HCT116 (cell line): ENCODE data around the gene CENPS. TPM values are rescaled to one million over a fixed set of nuclear protein-coding genes. Genes with fewer than 3 reads are reported as not detected.

Source experiments
- ATAC-seq: fragments of 200-7000 bp; cut with Tn5 transposase; 2 replicates; pipeline ENCODE4 v1.9.1; 2020; ENCODE audit warnings: mild to moderate bottlenecking, moderate library complexity
- BruUV-seq: library from RNA; stranded (reverse); fragments of 400-500 nt; replicated peaks from 2 replicates; lab custom pipeline; 2021; lab: Mats Ljungman, UMichigan
- CTCF ChIA-PET: fragments of 300-600 bp; sonication (Branson Sonifier 250); formaldehyde crosslinking; loops from one replicate; lab custom pipeline; 2021; ENCODE audit warnings: antibody characterized with exemption; lab: Charles Lee
- POLR2A ChIA-PET: fragments of 300-600, 350-600 bp; sonication (Branson Sonifier 250); formaldehyde crosslinking; loops from one replicate; lab custom pipeline; 2021; ENCODE audit warnings: antibody characterized with exemption; lab: Charles Lee
- RAD21 ChIA-PET, 2 experiments: fragments of 300-600 bp; sonication (Branson Sonifier 250); formaldehyde crosslinking; loops; one replicate each; lab custom pipeline; 2023; ENCODE audit warnings: low total read pairs in 2 of 2; ENCODE audit not compliant: uncharacterized antibody in 2 of 2, unreplicated experiment in 2 of 2, low non-redundant PET in 1 of 2; lab: Charles Lee
- DNase-seq: peaks from one replicate; pipeline ENCODE4 v3.0.0-alpha.2; 2010; ENCODE audit warnings: low read depth, low spot score
- H2AFZ ChIP-seq: fragments of 200-600 bp; shearing (Covaris generic), sonication (generic); 2 replicates; pipeline ENCODE4 v1.6.1; 2017; ENCODE audit warnings: low read depth, mixed run types, mixed read lengths, antibody characterized with exemption, low read length; ENCODE audit not compliant: poor library complexity, severe bottlenecking
- H3K27ac ChIP-seq: 2 replicates; pipeline ENCODE4 v1.5.1; 2012; ENCODE audit warnings: low read depth, low read length
- H3K27me3 ChIP-seq: fragments of 200-600 bp; sonication (generic); 2 replicates; pipeline ENCODE4 v1.6.1; 2016; ENCODE audit warnings: mixed run types, low read length, mixed read lengths; ENCODE audit not compliant: insufficient read depth
- H3K36me3 ChIP-seq, 2 experiments: fragments of 200-500 bp in 1 of 2; fragments of 200-600 bp in 1 of 2; sonication (Bioruptor generic) in 1 of 2; sonication (generic) in 1 of 2; 2 replicates each; pipeline versions ENCODE4 v1.5.1 to v1.6.1; 2014 to 2016; ENCODE audit warnings: low read length in 2 of 2, inconsistent platforms in 1 of 2, mixed read lengths in 1 of 2, mixed run types in 1 of 2; ENCODE audit not compliant: insufficient read depth in 2 of 2, control insufficient read depth in 1 of 2
- H3K4me1 ChIP-seq, 2 experiments: fragments of 200-600 bp in 1 of 2; sonication (generic) in 1 of 2; 2 replicates each; pipeline versions ENCODE4 v1.5.1 to v1.6.1; 2012 to 2017; ENCODE audit warnings: low read length in 2 of 2, inconsistent platforms in 1 of 2, mild to moderate bottlenecking in 1 of 2, mixed read lengths in 1 of 2, mixed run types in 1 of 2, moderate library complexity in 1 of 2; ENCODE audit not compliant: insufficient read depth in 2 of 2, control insufficient read depth in 1 of 2
- H3K4me2 ChIP-seq: fragments of 200-600 bp; sonication (generic); 2 replicates; pipeline ENCODE4 v1.6.1; 2017; ENCODE audit warnings: mixed run types, low read length, mixed read lengths
- H3K4me3 ChIP-seq, 2 experiments: fragments of 200-600 bp in 1 of 2; sonication (generic) in 1 of 2; replicated peaks in 1 of 2; 2 replicates each; pipeline ENCODE4 v1.5.1; 2011 to 2016; ENCODE audit warnings: low read length in 2 of 2, control low read depth in 1 of 2, low read depth in 1 of 2, mild to moderate bottlenecking in 1 of 2, mixed read lengths in 1 of 2, mixed run types in 1 of 2
- H3K79me2 ChIP-seq: fragments of 200-600 bp; sonication (generic); 2 replicates; pipeline ENCODE4 v1.6.1; 2017; ENCODE audit warnings: mild to moderate bottlenecking, mixed run types, low read length, moderate library complexity, mixed read lengths; ENCODE audit not compliant: insufficient read depth
- H3K9ac ChIP-seq: fragments of 200-600 bp; sonication (generic); 2 replicates; pipeline ENCODE4 v1.6.1; 2016; ENCODE audit warnings: low read length, mixed read lengths
- H3K9me2 ChIP-seq: fragments of 200-600 bp; sonication (generic), shearing (Covaris generic); 2 replicates; pipeline ENCODE4 v1.6.1; 2017; ENCODE audit warnings: mixed run types, mild to moderate bottlenecking, moderate library complexity; ENCODE audit not compliant: insufficient read depth
- H3K9me3 ChIP-seq, 2 experiments: fragments of 200-500 bp in 1 of 2; fragments of 200-600 bp in 1 of 2; sonication (Bioruptor generic) in 1 of 2; sonication (generic) in 1 of 2; 2 replicates each; pipeline ENCODE4 v1.6.1; 2014 to 2017; ENCODE audit warnings: low read length in 2 of 2, mixed read lengths in 2 of 2, inconsistent platforms in 1 of 2, low read depth in 1 of 2, mild to moderate bottlenecking in 1 of 2, mixed run types in 1 of 2, moderate library complexity in 1 of 2; ENCODE audit not compliant: control insufficient read depth in 1 of 2, insufficient read depth in 1 of 2
- H4K20me1 ChIP-seq: fragments of 200-600 bp; sonication (generic), shearing (Covaris generic); 2 replicates; pipeline ENCODE4 v1.6.1; 2017; ENCODE audit warnings: mixed run types, mild to moderate bottlenecking, moderate library complexity; ENCODE audit not compliant: insufficient read depth
- ATF3 ChIP-seq: IDR thresholded peaks from 2 replicates; pipeline ENCODE4 v1.6.1; 2012
- CBX3 ChIP-seq: IDR thresholded peaks from 2 replicates; pipeline ENCODE4 v1.6.1; 2012; ENCODE audit warnings: low read depth
- CEBPB ChIP-seq: IDR thresholded peaks from 2 replicates; pipeline ENCODE4 v1.6.1; 2012; ENCODE audit warnings: low read depth
- CTCF ChIP-seq, 3 experiments: fragments of 200-600 bp in 1 of 3; sonication (generic) in 1 of 3; IDR thresholded peaks in 2 of 3; conservative IDR thresholded peaks in 1 of 3; 2 replicates each; pipeline ENCODE4 v1.5.1; 2012 to 2017; ENCODE audit warnings: low read depth in 2 of 3, low read length in 2 of 3, antibody characterized with exemption in 1 of 3, borderline replicate concordance in 1 of 3, control low read depth in 1 of 3, mild to moderate bottlenecking in 1 of 3, mixed read lengths in 1 of 3, mixed run types in 1 of 3, moderate library complexity in 1 of 3; ENCODE audit not compliant: insufficient read depth in 1 of 3
- ELF1 ChIP-seq: IDR thresholded peaks from 2 replicates; pipeline ENCODE4 v1.6.1; 2012; ENCODE audit warnings: low read depth, borderline replicate concordance
- EZH2 ChIP-seq: fragments of 200-600 bp; sonication (generic); IDR thresholded peaks from 2 replicates; pipeline ENCODE4 v1.6.1; 2017; ENCODE audit warnings: antibody characterized with exemption, mixed run types
- EZH2phosphoT487 ChIP-seq: fragments of 200-600 bp; IDR thresholded peaks from 2 replicates; pipeline ENCODE4 v1.6.1; 2018; ENCODE audit warnings: antibody characterized with exemption, borderline replicate concordance
- FOSL1 ChIP-seq: IDR thresholded peaks from 2 replicates; pipeline ENCODE4 v1.6.1; 2012; ENCODE audit warnings: low read depth
- POLR2A ChIP-seq: IDR thresholded peaks from 2 replicates; pipeline ENCODE4 v1.7.0; 2011; ENCODE audit warnings: borderline replicate concordance; ENCODE audit not compliant: insufficient read depth, insufficient read length; ENCODE audit errors: extremely low read depth
- POLR2AphosphoS5 ChIP-seq: IDR thresholded peaks from 2 replicates; pipeline ENCODE4 v1.6.1; 2011; ENCODE audit warnings: mild to moderate bottlenecking, low read depth, low read length, moderate library complexity
- RAD21 ChIP-seq: IDR thresholded peaks from 2 replicates; pipeline ENCODE4 v1.6.1; 2012; ENCODE audit warnings: low read depth, mild to moderate bottlenecking
- REST ChIP-seq: IDR thresholded peaks from 2 replicates; pipeline ENCODE4 v1.6.1; 2012; ENCODE audit warnings: low read depth
- SIN3A ChIP-seq: IDR thresholded peaks from 2 replicates; pipeline ENCODE4 v1.6.1; 2012; ENCODE audit warnings: low read depth
- SP1 ChIP-seq: IDR thresholded peaks from 2 replicates; pipeline ENCODE4 v1.6.1; 2012; ENCODE audit warnings: low read depth
- SRF ChIP-seq: IDR thresholded peaks from 2 replicates; pipeline ENCODE4 v1.6.1; 2012; ENCODE audit warnings: low read depth
- YY1 ChIP-seq: IDR thresholded peaks from 2 replicates; pipeline ENCODE4 v1.6.1; 2011; ENCODE audit warnings: low read length, low read depth, moderate library complexity, mild to moderate bottlenecking; ENCODE audit not compliant: insufficient replicate concordance; ENCODE audit errors: extremely low read depth
- ZBTB33 ChIP-seq: IDR thresholded peaks from 2 replicates; pipeline ENCODE4 v1.6.1; 2011; ENCODE audit warnings: mild to moderate bottlenecking, low read length, moderate library complexity; ENCODE audit not compliant: insufficient replicate concordance; ENCODE audit errors: extremely low read depth
- intact Hi-C: fragments of 100-400 bp; cut with micrococcal nuclease; formaldehyde crosslinking; loops from 2 replicates; pipeline ENCODE4 v1.10.0; 2022
- total RNA-seq: library from RNA; stranded (reverse); gene quantifications from one replicate; pipeline ENCODE4 v1.2.1, GENCODE V29; 2021; ENCODE audit not compliant: unreplicated experiment

Gene CENPS
- total RNA-seq, 1 experiment from 2014 or later: 21.9 TPM

GRCh38 chr1:10389271-10389973 lies 40.8 kb upstream of the CENPS start:
- RAD21 ChIA-PET: no interaction called here
- Histone ChIP-seq H3K9ac (no peak overlapping the region), H3K27ac (no peak overlapping the region), H3K4me2 (no peak overlapping the region), H3K9me3 (no peaks in the 10 kb centered on the region; a peak in 1 of 4 replicates), H3K27me3 (no peaks in the 10 kb centered on the region), H3K79me2 (no peaks in the 10 kb centered on the region), H4K20me1 (no peaks in the 10 kb centered on the region), H3K4me3 (no peak overlapping the region), H3K9me2 (no peaks in the 10 kb centered on the region), H3K4me1 (peaks cover 5 to 9% of the 10 kb centered on the region in 2 experiments; a peak in 3 of 4 replicates), H3K36me3 (no peaks in the 10 kb centered on the region; a peak in 1 of 4 replicates), H2AFZ (no peak overlapping the region)
- no peak for DNase-seq
- ATAC-seq: no peak
- TF ChIP-seq CBX3 (no peak), ATF3 (no peak), POLR2AphosphoS5 (no peak), EZH2 (no peak), EZH2phosphoT487 (no peak), POLR2A (no peak), SIN3A (no peak), CEBPB (no peak), CTCF (IDR thresholded peaks at IDR 0.05 in 2 of 3, conservative IDR thresholded peaks at IDR 0.05 in 1 of 3; ENCODE audit: borderline replicate concordance in 1 of 3, insufficient read depth in 1 of 3, low read depth in 2 of 3, low read length in 2 of 3) (no peak), SP1 (no peak), ZBTB33 (no peak), FOSL1 (no peak), SRF (no peak), RAD21 (no peak), YY1 (no peak), REST (no peak), ELF1 (no peak)
- CTCF ChIA-PET: interaction anchor here (1.0 kb wide), 1 partner anchor 40 kb away, joined by 3 read pairs; the partner anchor contains the start of gene CENPS
- intact Hi-C loops: no loop called here
- no TSS peak for BruUV-seq
- POLR2A ChIA-PET: no interaction called here
